CD4-positive, alpha-beta T cell treated with Interleukin-1 beta for 1 hour (primary cell): ENCODE results near the gene SLC6A12.
"Not testable (repeated sequence)": the region's sequence is repeated elsewhere in the genome, so short reads cannot be mapped to it uniquely, and the experiment has no call there.

Experiments used
- DNase-seq, 2 donors: peaks; one replicate each; pipeline ENCODE4 v3.0.0-alpha.2; 2020 to 2022

The SLC6A12 gene

GRCh38 chr12:214003-214741 is at the start of gene SLC6A12:
Gene SLC6A12, minus strand, starts transcription at chr12:214157. Its CDS starts 4,171 bp downstream, at chr12:209986.
- DNase-seq, result no peak

GRCh38 chr12:263574-263973 is 49.6 kb upstream of the SLC6A12 start:
- no peak for DNase-seq

GRCh38 chr12:262817-263216 is 48.9 kb upstream of the SLC6A12 start, which contains the start of gene SLC6A13:
Gene SLC6A13, minus strand, starts transcription at chr12:262836. Its CDS starts 2,784 bp downstream, at chr12:260052.
- DNase-seq, result no peak

GRCh38 chr12:262113-262512 is 48.2 kb upstream of the SLC6A12 start:
- DNase-seq, result no peak

- no peak for DNase-seq
Measured at GRCh38 chr12:257521-258321, 43.8 kb upstream of the SLC6A12 start.

GRCh38 chr12:256958-257357 is 43.0 kb upstream of the SLC6A12 start:
- DNase-seq, result no peak

GRCh38 chr12:256225-256624 is 42.3 kb upstream of the SLC6A12 start:
- no peak for DNase-seq

- DNase-seq, result no peak
Measured at GRCh38 chr12:254912-255311, 41.0 kb upstream of the SLC6A12 start.

- no peak for DNase-seq
Measured at GRCh38 chr12:254039-254438, 40.1 kb upstream of the SLC6A12 start.

GRCh38 chr12:253116-253831 is 39.3 kb upstream of the SLC6A12 start:
- no peak for DNase-seq

GRCh38 chr12:252636-253035 is 38.7 kb upstream of the SLC6A12 start:
- no peak for DNase-seq

GRCh38 chr12:247271-247670 is 33.3 kb upstream of the SLC6A12 start:
- DNase-seq, result no peak

GRCh38 chr12:243381-243780 is 29.4 kb upstream of the SLC6A12 start:
- no peak for DNase-seq

- no peak for DNase-seq
Measured at GRCh38 chr12:242496-242895, 28.5 kb upstream of the SLC6A12 start.

- DNase-seq, result no peak
Measured at GRCh38 chr12:241266-241665, 27.3 kb upstream of the SLC6A12 start.

- no peak for DNase-seq
Measured at GRCh38 chr12:240566-240965, 26.6 kb upstream of the SLC6A12 start.

- DNase-seq, result no peak
Measured at GRCh38 chr12:238736-239398, 24.9 kb upstream of the SLC6A12 start.

GRCh38 chr12:238116-238515 is 24.2 kb upstream of the SLC6A12 start:
- DNase-seq, result no peak

- DNase-seq, result no peak
Measured at GRCh38 chr12:237026-237815, 23.3 kb upstream of the SLC6A12 start.

- no peak for DNase-seq
Measured at GRCh38 chr12:236445-236844, 22.5 kb upstream of the SLC6A12 start.

GRCh38 chr12:235967-236366 is 22.0 kb upstream of the SLC6A12 start:
- DNase-seq, result not testable (repeated sequence)

GRCh38 chr12:234891-235415 is 21.0 kb upstream of the SLC6A12 start:
- DNase-seq, result no peak
